Inflammatory macrophage treated with lipopolysaccharide for 4 hours (primary cell): Measurements from ENCODE around the gene RUNX2.

Experiments used
- DNase-seq: peaks from one replicate; pipeline ENCODE4 v3.0.0-alpha.2; 2020

RUNX2 gene

GRCh38 chr6:45687570-45687969 is 359.4 kb downstream of the RUNX2 start:
- DNase-seq, result no peak

GRCh38 chr6:45688180-45688579 is 360.1 kb downstream of the RUNX2 start:
- DNase-seq, result no peak

- no peak for DNase-seq
These were observed 361.9 kb downstream of the RUNX2 start for GRCh38 chr6:45689926-45690615.

GRCh38 chr6:45690846-45691245 is 362.7 kb downstream of the RUNX2 start:
- DNase-seq, result no peak

- DNase-seq, result no peak
These were observed 363.3 kb downstream of the RUNX2 start for GRCh38 chr6:45691426-45691825.

GRCh38 chr6:45692021-45692420 is 363.9 kb downstream of the RUNX2 start:
- DNase-seq, result no peak

GRCh38 chr6:45696738-45697137 is 368.6 kb downstream of the RUNX2 start:
- no peak for DNase-seq

- DNase-seq, result no peak
These were observed 369.5 kb downstream of the RUNX2 start for GRCh38 chr6:45697605-45698004.

GRCh38 chr6:45698046-45698445 is 369.9 kb downstream of the RUNX2 start:
- DNase-seq, result no peak

- DNase-seq, result no peak
These were observed 371.5 kb downstream of the RUNX2 start for GRCh38 chr6:45699663-45700062.

GRCh38 chr6:45702849-45703739 is 375.0 kb downstream of the RUNX2 start:
- no peak for DNase-seq

GRCh38 chr6:45704056-45704800 is 376.1 kb downstream of the RUNX2 start:
- DNase-seq, result no peak

- DNase-seq, result no peak
These were observed 377.2 kb downstream of the RUNX2 start for GRCh38 chr6:45705137-45705855.

- DNase-seq, result no peak
These were observed 378.2 kb downstream of the RUNX2 start for GRCh38 chr6:45706319-45706718.

GRCh38 chr6:45707176-45707575 is 379.0 kb downstream of the RUNX2 start:
- DNase-seq, result no peak

GRCh38 chr6:45709781-45710220 is 381.7 kb downstream of the RUNX2 start:
- DNase-seq, result peak; percentile 91

GRCh38 chr6:45710304-45710821 is 382.2 kb downstream of the RUNX2 start:
- peak; percentile 99 for DNase-seq

GRCh38 chr6:45712076-45712475 is 383.9 kb downstream of the RUNX2 start:
- peak; percentile 15 for DNase-seq

- DNase-seq, result peak; percentile 88
These were observed 384.7 kb downstream of the RUNX2 start for GRCh38 chr6:45712786-45713185.
